SK-N-SH treated with all-trans-retinoic acid at 6 μM for 48 hours (cell line): Measurements from ENCODE around the gene IFITM1.

Source experiments
- ATAC-seq: fragments of 200-7000 bp; cut with Tn5 transposase; 3 replicates; pipeline ENCODE4 v1.9.1; 2020; ENCODE audit warnings: mild to moderate bottlenecking, moderate library complexity
- ARNTL ChIP-seq: fragments of 450-650 bp; formaldehyde crosslinking; IDR thresholded peaks from 2 replicates; pipeline ENCODE4 v1.5.0; 2020; ENCODE audit warnings: low read depth, mild to moderate bottlenecking, moderate library complexity, borderline replicate concordance
- BACH2 ChIP-seq: fragments of 250-450 bp; sonication (Bioruptor Pico); IDR thresholded peaks from 2 replicates; pipeline ENCODE4 v1.9.0; 2021; ENCODE audit warnings: mild to moderate bottlenecking, borderline replicate concordance
- CSDC2 ChIP-seq: fragments of 250-450 bp; sonication (Bioruptor Pico); IDR thresholded peaks from 2 replicates; pipeline ENCODE4 v1.5.0; 2020; ENCODE audit warnings: mild to moderate bottlenecking, moderate library complexity
- CSRNP3 ChIP-seq: fragments of 250-450 bp; sonication (Bioruptor Pico); IDR thresholded peaks from 2 replicates; pipeline ENCODE4 v1.5.1; 2021; ENCODE audit warnings: mild to moderate bottlenecking, moderate library complexity
- ESRRG ChIP-seq: fragments of 250-450 bp; sonication (Bioruptor Pico); IDR thresholded peaks from 2 replicates; pipeline ENCODE4 v1.6.1; 2021; ENCODE audit warnings: mild to moderate bottlenecking
- GLIS3 ChIP-seq: fragments of 250-450 bp; sonication (Bioruptor Pico); IDR thresholded peaks from 2 replicates; pipeline ENCODE4 v1.5.0; 2020; ENCODE audit warnings: mild to moderate bottlenecking, moderate library complexity
- ISL1 ChIP-seq: fragments of 250-450 bp; sonication (Bioruptor Pico); IDR thresholded peaks from 2 replicates; pipeline ENCODE4 v2.1.2; 2022; ENCODE audit warnings: mild to moderate bottlenecking, moderate library complexity
- OSR1 ChIP-seq: fragments of 250-450 bp; sonication (Bioruptor Pico); IDR thresholded peaks from 2 replicates; pipeline ENCODE4 v1.8.0; 2022; ENCODE audit warnings: moderate library complexity, mild to moderate bottlenecking, inconsistent platforms
- PATZ1 ChIP-seq: fragments of 250-450 bp; sonication (Bioruptor Pico); IDR thresholded peaks from 2 replicates; pipeline ENCODE4 v1.8.0; 2020; ENCODE audit warnings: mild to moderate bottlenecking, moderate library complexity, borderline replicate concordance
- PPARA ChIP-seq: fragments of 250-450 bp; sonication (Bioruptor Pico); IDR thresholded peaks from 2 replicates; pipeline ENCODE4 v1.5.0; 2020; ENCODE audit warnings: mild to moderate bottlenecking, borderline replicate concordance
- RARB ChIP-seq: fragments of 250-450 bp; sonication (Bioruptor Pico); IDR thresholded peaks from 2 replicates; pipeline ENCODE4 v1.8.0; 2021; ENCODE audit warnings: mild to moderate bottlenecking, moderate library complexity
- SNAI2 ChIP-seq: fragments of 250-450 bp; sonication (Bioruptor Pico); IDR thresholded peaks from 2 replicates; pipeline ENCODE4 v1.5.0; 2020; ENCODE audit warnings: mild to moderate bottlenecking, moderate library complexity
- TOX ChIP-seq: fragments of 250-450 bp; sonication (Bioruptor Pico); IDR thresholded peaks from 2 replicates; pipeline ENCODE4 v1.8.0; 2021; ENCODE audit warnings: mild to moderate bottlenecking, moderate library complexity, borderline replicate concordance
- ZC3H10 ChIP-seq: fragments of 250-450 bp; sonication (Bioruptor Pico); IDR thresholded peaks from 2 replicates; pipeline ENCODE4 v1.5.1; 2021; ENCODE audit warnings: mild to moderate bottlenecking, moderate library complexity
- ZFP3 ChIP-seq: fragments of 250-450 bp; sonication (Bioruptor Pico); IDR thresholded peaks from 2 replicates; pipeline ENCODE4 v1.5.0; 2020; ENCODE audit warnings: mild to moderate bottlenecking, moderate library complexity
- ZFP30 ChIP-seq: fragments of 450-650 bp; formaldehyde crosslinking; IDR thresholded peaks from 2 replicates; pipeline ENCODE4 v1.5.0; 2022; ENCODE audit warnings: mild to moderate bottlenecking, moderate library complexity
- ZNF565 ChIP-seq: fragments of 450-650 bp; formaldehyde crosslinking; conservative IDR thresholded peaks from 2 replicates; pipeline ENCODE4 v1.5.0; 2020; ENCODE audit warnings: low read depth, mild to moderate bottlenecking, moderate library complexity
- ZNF70 ChIP-seq: fragments of 450-650 bp; formaldehyde crosslinking; IDR thresholded peaks from 2 replicates; pipeline ENCODE4 v1.5.0; 2020; ENCODE audit warnings: mild to moderate bottlenecking, moderate library complexity
- ZNF8 ChIP-seq: fragments of 450-650 bp; formaldehyde crosslinking; IDR thresholded peaks from 2 replicates; pipeline ENCODE4 v1.5.0; 2020; ENCODE audit warnings: mild to moderate bottlenecking, moderate library complexity
- TF ChIP-seq, protein P1 (sequence below): fragments of 250-450 bp; sonication (Bioruptor Pico); IDR thresholded peaks from 2 replicates; pipeline ENCODE4 v1.5.1; 2020; ENCODE audit warnings: low read depth, mild to moderate bottlenecking, moderate library complexity
- TF ChIP-seq, protein P2 (sequence below): fragments of 250-450 bp; sonication (Bioruptor Pico); IDR thresholded peaks from 2 replicates; pipeline ENCODE4 v1.5.0; 2020; ENCODE audit warnings: mild to moderate bottlenecking, moderate library complexity

IFITM1 gene

GRCh38 chr11:292211-293121, 21.4 kb upstream of the IFITM1 start:
- TF ChIP-seq ZNF70 (CRISPR knock-in tag) (no peak), BACH2 (CRISPR knock-in tag) (no peak), ZNF565 (CRISPR knock-in tag) (no peak), SNAI2 (no peak), ARNTL (CRISPR knock-in tag) (no peak), OSR1 (CRISPR knock-in tag) (no peak), GLIS3 (CRISPR knock-in tag) (no peak), ZNF8 (CRISPR knock-in tag) (no peak), CSRNP3 (CRISPR knock-in tag) (no peak), TOX (no peak), CSDC2 (CRISPR knock-in tag) (no peak), ISL1 (CRISPR knock-in tag) (no peak), PATZ1 (CRISPR knock-in tag) (no peak), ZFP30 (CRISPR knock-in tag) (no peak), PPARA (CRISPR knock-in tag) (no peak), ZC3H10 (no peak), ESRRG (CRISPR knock-in tag) (no peak), RARB (CRISPR knock-in tag) (no peak)
- TF ChIP-seq, protein P1, sequence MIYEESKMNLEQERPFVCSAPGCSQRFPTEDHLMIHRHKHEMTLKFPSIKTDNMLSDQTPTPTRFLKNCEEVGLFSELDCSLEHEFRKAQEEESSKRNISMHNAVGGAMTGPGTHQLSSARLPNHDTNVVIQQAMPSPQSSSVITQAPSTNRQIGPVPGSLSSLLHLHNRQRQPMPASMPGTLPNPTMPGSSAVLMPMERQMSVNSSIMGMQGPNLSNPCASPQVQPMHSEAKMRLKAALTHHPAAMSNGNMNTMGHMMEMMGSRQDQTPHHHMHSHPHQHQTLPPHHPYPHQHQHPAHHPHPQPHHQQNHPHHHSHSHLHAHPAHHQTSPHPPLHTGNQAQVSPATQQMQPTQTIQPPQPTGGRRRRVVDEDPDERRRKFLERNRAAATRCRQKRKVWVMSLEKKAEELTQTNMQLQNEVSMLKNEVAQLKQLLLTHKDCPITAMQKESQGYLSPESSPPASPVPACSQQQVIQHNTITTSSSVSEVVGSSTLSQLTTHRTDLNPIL (CRISPR knock-in tag): no peak
- TF ChIP-seq, protein P2, sequence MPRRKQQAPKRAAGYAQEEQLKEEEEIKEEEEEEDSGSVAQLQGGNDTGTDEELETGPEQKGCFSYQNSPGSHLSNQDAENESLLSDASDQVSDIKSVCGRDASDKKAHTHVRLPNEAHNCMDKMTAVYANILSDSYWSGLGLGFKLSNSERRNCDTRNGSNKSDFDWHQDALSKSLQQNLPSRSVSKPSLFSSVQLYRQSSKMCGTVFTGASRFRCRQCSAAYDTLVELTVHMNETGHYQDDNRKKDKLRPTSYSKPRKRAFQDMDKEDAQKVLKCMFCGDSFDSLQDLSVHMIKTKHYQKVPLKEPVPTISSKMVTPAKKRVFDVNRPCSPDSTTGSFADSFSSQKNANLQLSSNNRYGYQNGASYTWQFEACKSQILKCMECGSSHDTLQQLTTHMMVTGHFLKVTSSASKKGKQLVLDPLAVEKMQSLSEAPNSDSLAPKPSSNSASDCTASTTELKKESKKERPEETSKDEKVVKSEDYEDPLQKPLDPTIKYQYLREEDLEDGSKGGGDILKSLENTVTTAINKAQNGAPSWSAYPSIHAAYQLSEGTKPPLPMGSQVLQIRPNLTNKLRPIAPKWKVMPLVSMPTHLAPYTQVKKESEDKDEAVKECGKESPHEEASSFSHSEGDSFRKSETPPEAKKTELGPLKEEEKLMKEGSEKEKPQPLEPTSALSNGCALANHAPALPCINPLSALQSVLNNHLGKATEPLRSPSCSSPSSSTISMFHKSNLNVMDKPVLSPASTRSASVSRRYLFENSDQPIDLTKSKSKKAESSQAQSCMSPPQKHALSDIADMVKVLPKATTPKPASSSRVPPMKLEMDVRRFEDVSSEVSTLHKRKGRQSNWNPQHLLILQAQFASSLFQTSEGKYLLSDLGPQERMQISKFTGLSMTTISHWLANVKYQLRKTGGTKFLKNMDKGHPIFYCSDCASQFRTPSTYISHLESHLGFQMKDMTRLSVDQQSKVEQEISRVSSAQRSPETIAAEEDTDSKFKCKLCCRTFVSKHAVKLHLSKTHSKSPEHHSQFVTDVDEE: no peak
- ATAC-seq: no peak

DNA sequence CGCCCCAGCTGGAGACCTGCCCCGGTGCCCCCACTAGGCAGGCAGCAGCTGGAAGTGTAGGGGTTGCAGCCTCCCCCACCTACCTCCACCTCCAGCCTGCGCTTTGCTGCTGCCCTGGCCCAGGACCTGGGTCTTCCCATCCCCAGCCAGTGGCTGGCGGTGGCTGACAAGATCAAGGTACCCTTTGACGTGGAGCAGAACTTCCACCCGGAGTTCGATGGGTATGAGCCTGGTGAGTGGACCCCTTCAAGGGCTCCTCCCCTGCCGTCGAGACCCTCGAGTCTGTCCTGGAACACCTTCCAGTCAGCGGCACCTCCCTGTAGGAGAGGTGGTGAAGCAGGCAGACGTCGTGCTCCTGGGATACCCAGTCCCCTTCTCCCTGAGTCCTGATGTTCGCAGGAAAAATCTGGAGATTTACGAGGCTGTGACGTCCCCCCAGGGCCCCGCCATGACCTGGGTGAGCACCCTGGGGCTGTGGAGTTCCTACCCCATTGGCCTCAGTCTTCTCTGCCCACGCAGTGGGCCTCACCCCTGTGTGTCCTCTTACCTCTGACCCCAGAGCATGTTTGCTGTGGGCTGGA, 20.5 kb upstream of the IFITM1 start:
- TF ChIP-seq CSRNP3 (CRISPR knock-in tag): no peak
- no peak for TF ChIP-seq GLIS3 (CRISPR knock-in tag)
- TF ChIP-seq, protein P1 (CRISPR knock-in tag): no peak
- no peak for TF ChIP-seq ZC3H10
- TF ChIP-seq ESRRG (CRISPR knock-in tag): no peak
- no peak for TF ChIP-seq TOX
- no peak for TF ChIP-seq OSR1 (CRISPR knock-in tag)
- no peak for TF ChIP-seq ZFP30 (CRISPR knock-in tag)
- TF ChIP-seq ZNF8 (CRISPR knock-in tag): no peak
- TF ChIP-seq ZFP3 (CRISPR knock-in tag): no peak
- TF ChIP-seq, all 23 proteins: peak for 0
- ATAC-seq: no peak
